Uterus (tissue), 2 donors: ENCODE measurements around the gene DMD.

ENCODE experiments used
- CTCF ChIP-seq, 4 experiments: fragments of 200-600 bp in 2 of 4; fragments of 450-650 bp in 2 of 4; sonication (generic) in 2 of 4; IDR thresholded peaks; one replicate each; pipeline ENCODE4 v1.5.1; 2016 to 2019; ENCODE audit warnings: antibody characterized with exemption in 4 of 4, mild to moderate bottlenecking in 2 of 4, moderate library complexity in 1 of 4
- POLR2A ChIP-seq, 2 donors: fragments of 450-650 bp; IDR thresholded peaks; one replicate each; pipeline ENCODE4 v1.6.1; 2016; ENCODE audit warnings: antibody characterized with exemption in 2 of 2, mild to moderate bottlenecking in 1 of 2, moderate library complexity in 1 of 2

GRCh38 chrX:31516527-31516926 is 1694.8 kb downstream of the DMD start:
- no peak for TF ChIP-seq CTCF (IDR thresholded peaks at IDR 0.05)
- TF ChIP-seq POLR2A (IDR thresholded peaks at IDR 0.05): no peak
